PC-3 (cell line): ENCODE data around the gene LHFPL2. TPM values are rescaled to one million over a fixed set of nuclear protein-coding genes. Genes with fewer than 3 reads are reported as not detected.

Experiments
- ATAC-seq: fragments of 200-7000 bp; cut with Tn5 transposase; 2 replicates; pipeline ENCODE4 v1.9.1; 2020; ENCODE audit warnings: mild to moderate bottlenecking, moderate library complexity
- BruUV-seq: library from RNA; stranded (reverse); fragments of 400-500 nt; replicated peaks from 2 replicates; lab custom pipeline; 2021; lab: Mats Ljungman, UMichigan
- CTCF ChIA-PET: fragments of 300-600 bp; sonication (Branson Sonifier 250); formaldehyde crosslinking; loops from one replicate; lab custom pipeline; 2022; ENCODE audit warnings: antibody characterized with exemption; lab: Charles Lee
- POLR2A ChIA-PET: fragments of 300-600 bp; sonication (Branson Sonifier 250); formaldehyde crosslinking; loops from one replicate; lab custom pipeline; 2022; ENCODE audit warnings: antibody characterized with exemption; ENCODE audit not compliant: unreplicated experiment; lab: Charles Lee
- DNase-seq: peaks from one replicate; pipeline ENCODE4 v3.0.0-alpha.2; 2015
- H2AFZ ChIP-seq: fragments of 300-600 bp; sonication (generic); 2 replicates; pipeline ENCODE4 v1.6.0; 2016; ENCODE audit warnings: antibody characterized with exemption, low read length
- H3F3A ChIP-seq: fragments of 300-600 bp; sonication (generic); one replicate; pipeline ENCODE4 v1.6.0; 2017; ENCODE audit warnings: antibody characterized with exemption, low read length, control low read depth, mild to moderate bottlenecking; ENCODE audit not compliant: unreplicated experiment
- H3K27ac ChIP-seq: fragments of 300-600 bp; sonication (generic); 2 replicates; pipeline ENCODE4 v1.5.1; 2016; ENCODE audit warnings: mild to moderate bottlenecking, low read length
- H3K27me3 ChIP-seq: fragments of 300-600 bp; sonication (generic); 2 replicates; pipeline ENCODE4 v1.6.1; 2016; ENCODE audit warnings: low read length, mixed read lengths
- H3K36me3 ChIP-seq: fragments of 300-600 bp; sonication (generic); 2 replicates; pipeline ENCODE4 v1.6.1; 2016; ENCODE audit warnings: low read depth, mixed run types, low read length, mixed read lengths
- H3K4me1 ChIP-seq: fragments of 300-600 bp; sonication (generic); 2 replicates; pipeline ENCODE4 v1.5.1; 2016; ENCODE audit warnings: low read length; ENCODE audit not compliant: insufficient read depth
- H3K4me2 ChIP-seq: fragments of 300-600 bp; sonication (generic); 2 replicates; pipeline ENCODE4 v1.6.0; 2016; ENCODE audit warnings: low read length
- H3K4me3 ChIP-seq: fragments of 300-600 bp; sonication (generic); 2 replicates; pipeline ENCODE4 v1.5.1; 2016; ENCODE audit warnings: mild to moderate bottlenecking, low read length, mixed read lengths
- H3K79me2 ChIP-seq: fragments of 300-600 bp; sonication (generic); 2 replicates; pipeline ENCODE4 v1.6.1; 2017; ENCODE audit warnings: low read length, mixed read lengths
- H3K9ac ChIP-seq: fragments of 300-600 bp; sonication (generic); 2 replicates; pipeline ENCODE4 v1.6.0; 2016; ENCODE audit warnings: mild to moderate bottlenecking, low read length
- H3K9me2 ChIP-seq: fragments of 300-600 bp; sonication (generic); replicated peaks from 2 replicates; pipeline ENCODE4 v1.6.1; 2016; ENCODE audit warnings: mixed run types, low read length, mixed read lengths
- H3K9me3 ChIP-seq: fragments of 300-600 bp; sonication (generic); 2 replicates; pipeline ENCODE4 v1.6.1; 2016; ENCODE audit warnings: low read length, mixed read lengths
- H4K20me1 ChIP-seq: fragments of 300-600 bp; sonication (generic); 2 replicates; pipeline ENCODE4 v1.6.1; 2016; ENCODE audit warnings: low read length, mixed read lengths
- CTCF ChIP-seq: fragments of 300-600 bp; sonication (generic); conservative IDR thresholded peaks from 2 replicates; pipeline ENCODE4 v1.5.1; 2017; ENCODE audit warnings: antibody characterized with exemption, low read depth, mild to moderate bottlenecking, low read length
- EZH2 ChIP-seq: fragments of 300-600 bp; sonication (generic); IDR thresholded peaks from one replicate; pipeline ENCODE4 v1.6.1; 2017; ENCODE audit warnings: antibody characterized with exemption, mild to moderate bottlenecking, low read length; ENCODE audit not compliant: unreplicated experiment
- EZH2phosphoT487 ChIP-seq: fragments of 300-600 bp; sonication (generic); IDR thresholded peaks from 2 replicates; pipeline ENCODE4 v1.6.1; 2018; ENCODE audit warnings: mild to moderate bottlenecking, antibody characterized with exemption, low read length, borderline replicate concordance
- intact Hi-C: fragments of 100-400 bp; cut with micrococcal nuclease; formaldehyde crosslinking; loops from 2 replicates; pipeline ENCODE4 v1.9.0; 2023
- total RNA-seq: library from RNA; depleted of rRNA; stranded (reverse); fragments of >200 nt; gene quantifications from 2 replicates; pipeline ENCODE4 v1.2.3, GENCODE V29; 2014

The LHFPL2 gene
- total RNA-seq, 1 experiment from 2014 or later, result 21.7 TPM

- H3K9me2 ChIP-seq, result no peaks in the 10 kb centered on the region
- peaks cover 10% of the 10 kb centered on the region; the same call in 1 of the 2 replicates for H3K4me1 ChIP-seq
- H3K36me3 ChIP-seq, result no peaks in the 10 kb centered on the region
- no peaks in the 10 kb centered on the region for H4K20me1 ChIP-seq
- H3K9me3 ChIP-seq, result no peaks in the 10 kb centered on the region
- intact Hi-C loops, result loop anchor here (5.0 kb wide), 1 partner anchor 51 kb away; no protein-coding TSS in a partner anchor
- no peaks in the 10 kb centered on the region for H3F3A ChIP-seq
- H3K4me3 ChIP-seq, result no peak overlapping the region
- H3K4me2 ChIP-seq, result 0 out of 2 replicates have a peak overlapping the region, but pooled peaks have one; percentile 17
- ChIA-PET CTCF (no interaction called here), POLR2A (interaction anchor here (0.6 kb wide), 1 partner anchor 29 kb away, joined by 3 read pairs; no protein-coding TSS in a partner anchor)
- no peak overlapping the region for H3K27ac ChIP-seq
- no peak overlapping the region for H3K9ac ChIP-seq
- no TSS peak for BruUV-seq
- no peak for TF ChIP-seq EZH2
- TF ChIP-seq EZH2phosphoT487, result no peak
- TF ChIP-seq CTCF, result no peak
- peak; percentile 17 for DNase-seq
- ATAC-seq, result peak; percentile 32
- no peaks in the 10 kb centered on the region for H3K79me2 ChIP-seq
- no peaks in the 10 kb centered on the region for H3K27me3 ChIP-seq
- H2AFZ ChIP-seq, result no peak overlapping the region
These were observed 23.0 kb upstream of the LHFPL2 start for GRCh38 chr5:78671609-78672008.

- H3K27ac ChIP-seq, result no peak overlapping the region
- H2AFZ ChIP-seq, result no peak overlapping the region
- no peaks in the 10 kb centered on the region for H3K9me2 ChIP-seq
- no peaks in the 10 kb centered on the region for H3K79me2 ChIP-seq
- ATAC-seq (peak; percentile 14), DNase-seq (no peak)
- no peaks in the 10 kb centered on the region for H3K36me3 ChIP-seq
- H3K9ac ChIP-seq, result no peak overlapping the region
- POLR2A ChIA-PET, result no interaction called here
- no TSS peak for BruUV-seq
- no peak overlapping the region for H3K4me2 ChIP-seq
- H4K20me1 ChIP-seq, result no peaks in the 10 kb centered on the region
- intact Hi-C loops, result loop anchor here (5.0 kb wide), 1 partner anchor 52 kb away; no protein-coding TSS in a partner anchor
- H3K4me1 ChIP-seq, result peaks cover 10% of the 10 kb centered on the region; the same call in 1 of the 2 replicates
- CTCF ChIA-PET, result no interaction called here
- no peaks in the 10 kb centered on the region for H3K27me3 ChIP-seq
- no peaks in the 10 kb centered on the region for H3K9me3 ChIP-seq
- TF ChIP-seq EZH2phosphoT487 (no peak), EZH2 (no peak), CTCF (no peak)
- H3F3A ChIP-seq, result no peaks in the 10 kb centered on the region
- no peak overlapping the region for H3K4me3 ChIP-seq
These were observed 22.2 kb upstream of the LHFPL2 start for GRCh38 chr5:78670701-78671269.

- no peaks in the 10 kb centered on the region for H3K79me2 ChIP-seq
- no peaks in the 10 kb centered on the region for H3K27me3 ChIP-seq
- H3K4me2 ChIP-seq, result no peak overlapping the region
- H3K9me3 ChIP-seq, result no peaks in the 10 kb centered on the region
- ChIA-PET CTCF (no interaction called here), POLR2A (no interaction called here)
- no peaks in the 10 kb centered on the region for H3F3A ChIP-seq
- ATAC-seq (no peak), DNase-seq (no peak)
- H3K36me3 ChIP-seq, result no peaks in the 10 kb centered on the region
- intact Hi-C loops, result no loop called here
- no peaks in the 10 kb centered on the region for H3K9me2 ChIP-seq
- H2AFZ ChIP-seq, result no peak overlapping the region
- H3K9ac ChIP-seq, result no peak overlapping the region
- no peak overlapping the region for H3K27ac ChIP-seq
- no peak overlapping the region for H3K4me3 ChIP-seq
- H4K20me1 ChIP-seq, result no peaks in the 10 kb centered on the region
- H3K4me1 ChIP-seq, result peaks cover 10% of the 10 kb centered on the region; the same call in 1 of the 2 replicates
- no TSS peak for BruUV-seq
- TF ChIP-seq EZH2phosphoT487 (no peak), EZH2 (no peak), CTCF (no peak)
These were observed 20.8 kb upstream of the LHFPL2 start for GRCh38 chr5:78669331-78669730.
